ENCODE data around the gene GPR161. TPM values are rescaled to one million over a fixed set of nuclear protein-coding genes. Genes with fewer than 3 reads are reported as not detected.
"Not testable (repeated sequence)": the region's sequence is repeated elsewhere in the genome, so short reads cannot be mapped to it uniquely, and the experiment has no call there.

Gene GPR161
- total and polyA plus RNA-seq, 9 donors: 7.4 to 23.4 (median 16.1) TPM

GRCh38 chr1:168065506-168065905 is 71.2 kb downstream of the GPR161 start:
- Histone ChIP-seq H3K27ac (no peak overlapping the region), H3K9me3 (no peaks in the 10 kb centered on the region), H3K4me1 (ENCODE audit: insufficient read depth) (no peaks in the 10 kb centered on the region), H3K27me3 (no peaks in the 10 kb centered on the region), H3K36me3 (no peaks in the 10 kb centered on the region), H3K4me3 (no peak overlapping the region)
- 37 to 60% (median 47%) methylated on average over 3 of the region's 3 CpGs for WGBS, 3 donors
- DNase-seq: no peak
- intact Hi-C loops (cut with DNase I): no loop called here
- no peak for TF ChIP-seq POLR2A (IDR thresholded peaks at IDR 0.05)
- TF ChIP-seq CTCF (IDR thresholded peaks at IDR 0.05): no peak
- TF ChIP-seq EP300 (IDR thresholded peaks at IDR 0.05): no peak

DNA sequence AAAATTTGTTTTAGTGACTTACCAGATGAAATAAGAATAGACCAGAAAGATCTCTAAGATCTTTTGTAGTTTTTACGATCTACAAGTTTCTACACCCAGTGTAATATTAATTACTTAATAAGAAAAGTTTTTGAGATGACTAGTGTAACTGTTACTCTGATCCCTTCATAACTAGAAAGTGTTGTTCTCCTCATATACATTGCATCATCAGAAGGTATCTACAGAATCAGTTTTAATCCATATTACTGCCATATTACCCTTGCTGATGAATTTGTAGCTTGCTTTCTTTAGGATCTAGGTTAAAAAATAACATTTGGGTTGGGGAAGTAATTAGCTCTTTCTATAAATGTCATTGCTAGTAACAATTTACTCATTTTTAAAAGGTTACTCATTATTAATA is 72.5 kb downstream of the GPR161 start:
- no peak for DNase-seq
- Histone ChIP-seq H3K4me1 (ENCODE audit: insufficient read depth) (no peaks in the 10 kb centered on the region), H3K27ac (no peak overlapping the region), H3K36me3 (no peaks in the 10 kb centered on the region), H3K4me3 (no peak overlapping the region), H3K27me3 (no peaks in the 10 kb centered on the region), H3K9me3 (no peaks in the 10 kb centered on the region)
- intact Hi-C loops (cut with DNase I): no loop called here
- WGBS, 3 donors: 98 to 100% (median 100%) methylated on average over 1 of the region's 1 CpG
- TF ChIP-seq EP300 (IDR thresholded peaks at IDR 0.05) (no peak), POLR2A (IDR thresholded peaks at IDR 0.05) (no peak)

- Histone ChIP-seq H3K4me3 (no peak overlapping the region), H3K27ac (no peak overlapping the region), H3K27me3 (no peaks in the 10 kb centered on the region), H3K4me1 (ENCODE audit: insufficient read depth) (no peaks in the 10 kb centered on the region), H3K36me3 (no peaks in the 10 kb centered on the region), H3K9me3 (no peaks in the 10 kb centered on the region)
- TF ChIP-seq POLR2A (IDR thresholded peaks at IDR 0.05) (no peak), EP300 (IDR thresholded peaks at IDR 0.05) (no peak), CTCF (IDR thresholded peaks at IDR 0.05) (no peak)
- intact Hi-C loops (cut with DNase I): no loop called here
- WGBS, 3 donors: 94 to 97% (median 96%) methylated on average over 2 of the region's 2 CpGs
- DNase-seq: no peak
These were observed 78.8 kb downstream of the GPR161 start for GRCh38 chr1:168057921-168058320.

GRCh38 chr1:168057355-168057754 is 79.4 kb downstream of the GPR161 start:
- 95 to 98% (median 97%) methylated on average over 1 of the region's 1 CpG for WGBS, 3 donors

DNA sequence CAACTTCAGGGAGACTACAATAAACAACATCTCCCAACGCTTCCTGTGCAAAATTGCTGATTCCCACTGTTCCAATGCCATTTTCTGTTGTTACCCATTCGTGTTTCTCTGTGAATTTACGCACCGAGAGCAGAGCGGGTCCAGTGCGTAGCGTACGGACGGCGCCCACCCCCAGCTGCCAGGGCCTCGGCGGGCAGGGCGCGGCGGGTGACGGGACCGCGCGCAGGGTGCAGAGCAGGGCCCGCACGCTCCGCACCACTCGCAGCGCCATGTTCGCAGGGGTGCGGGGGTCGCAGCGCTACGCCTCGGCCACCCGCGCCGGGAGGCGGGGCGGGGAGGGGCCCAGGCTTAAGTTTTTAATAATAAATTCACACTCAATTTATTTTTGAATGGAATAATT is 80.6 kb downstream of the GPR161 start:
- H3K27me3 ChIP-seq; H3K9me3 ChIP-seq; DNase-seq; H3K4me1 ChIP-seq (ENCODE audit: insufficient read depth); intact Hi-C loops (cut with DNase I); H3K4me3 ChIP-seq; H3K27ac ChIP-seq; H3K36me3 ChIP-seq: not testable (repeated sequence)
- 75 to 87% (median 80%) methylated on average over 32 to 35 of the region's 35 CpGs for WGBS, 3 donors

More at GRCh38 chr1:168057355-168057754, 79.4 kb downstream of the GPR161 start:
- no peaks in the 10 kb centered on the region for H3K4me1 ChIP-seq (ENCODE audit: insufficient read depth)
- no peak for DNase-seq
- H3K27me3 ChIP-seq: no peaks in the 10 kb centered on the region
- no peak overlapping the region for H3K27ac ChIP-seq
- H3K4me3 ChIP-seq: no peak overlapping the region
- intact Hi-C loops (cut with DNase I): no loop called here
- no peaks in the 10 kb centered on the region for H3K36me3 ChIP-seq
- H3K9me3 ChIP-seq: no peaks in the 10 kb centered on the region
- TF ChIP-seq EP300 (IDR thresholded peaks at IDR 0.05) (no peak), CTCF (IDR thresholded peaks at IDR 0.05) (no peak), POLR2A (IDR thresholded peaks at IDR 0.05) (no peak)

- WGBS, 3 donors: 84 to 89% (median 85%) methylated on average over 3 of the region's 3 CpGs
- no peaks in the 10 kb centered on the region for H3K27me3 ChIP-seq
- H3K36me3 ChIP-seq: no peaks in the 10 kb centered on the region
- intact Hi-C loops (cut with DNase I): no loop called here
- no peaks in the 10 kb centered on the region for H3K9me3 ChIP-seq
- TF ChIP-seq EP300 (IDR thresholded peaks at IDR 0.05) (no peak), POLR2A (IDR thresholded peaks at IDR 0.05) (no peak), CTCF (IDR thresholded peaks at IDR 0.05) (no peak)
- H3K4me1 ChIP-seq (ENCODE audit: insufficient read depth): peaks cover 2% of the 10 kb centered on the region
- H3K27ac ChIP-seq: no peak overlapping the region
- no peak overlapping the region for H3K4me3 ChIP-seq
- DNase-seq: no peak
These were observed 82.6 kb downstream of the GPR161 start for GRCh38 chr1:168054117-168054516.
